ENCODE data around the gene RHOA.
A peak's percentile ranks its signal among the peaks of the same experiment; 100 is the strongest.

RHOA gene

DNA sequence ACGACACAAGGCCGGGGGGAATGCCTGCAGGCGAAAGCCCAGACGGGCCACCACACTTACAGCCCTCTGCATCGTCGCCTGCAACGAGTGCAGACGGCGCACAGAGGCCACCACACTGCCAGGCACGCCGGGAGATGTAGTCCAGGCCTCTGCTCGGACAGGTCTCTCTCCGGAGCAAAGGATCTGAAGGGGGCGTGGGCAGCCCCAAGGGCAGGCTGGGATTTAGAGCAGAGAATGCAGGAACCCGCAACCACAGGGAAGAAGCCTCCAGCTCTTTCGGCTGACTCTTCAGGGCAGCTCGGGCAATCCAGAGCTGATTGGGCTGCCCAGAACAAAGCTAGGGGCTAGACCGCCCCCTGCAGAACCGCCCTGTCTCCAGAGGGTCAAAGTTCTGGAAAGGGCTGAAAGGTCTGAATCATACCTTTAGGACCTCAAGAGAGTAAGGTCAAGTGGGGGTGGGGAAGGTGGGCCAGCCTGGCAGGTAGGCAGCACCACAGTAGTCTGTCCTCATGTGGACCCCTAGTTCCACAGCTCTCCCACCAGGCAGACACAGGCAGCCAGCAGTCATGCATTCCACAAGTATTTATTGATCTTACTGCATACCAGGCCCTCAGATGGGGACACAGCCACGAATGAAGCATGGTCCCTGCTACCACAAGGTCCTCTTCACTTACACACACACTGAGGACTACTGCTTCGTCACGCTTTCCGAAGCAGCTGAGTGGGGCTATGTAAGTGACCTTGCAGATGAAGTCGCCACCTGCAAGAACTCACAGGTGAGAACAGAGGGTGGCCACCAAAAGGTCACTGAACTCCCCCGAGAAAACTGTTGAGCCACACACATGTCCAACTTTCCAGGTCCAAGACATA, 10.8 kb upstream of the RHOA start, which contains the start of gene AMT:
TSS of gene AMT (minus strand) at position 95 of the 870 bp plus-strand sequence. CDS start at position 72, 23 bp downstream.
- Histone ChIP-seq H3K9ac (ENCODE audit: low read length) (no peak within 1 kb of the TSS; the same call in 1 of the 2 replicates), H3K4me1 (ENCODE audit: insufficient read depth, low read length, severe bottlenecking) (peaks cover 10% of the 10 kb centered on the region)

DNA sequence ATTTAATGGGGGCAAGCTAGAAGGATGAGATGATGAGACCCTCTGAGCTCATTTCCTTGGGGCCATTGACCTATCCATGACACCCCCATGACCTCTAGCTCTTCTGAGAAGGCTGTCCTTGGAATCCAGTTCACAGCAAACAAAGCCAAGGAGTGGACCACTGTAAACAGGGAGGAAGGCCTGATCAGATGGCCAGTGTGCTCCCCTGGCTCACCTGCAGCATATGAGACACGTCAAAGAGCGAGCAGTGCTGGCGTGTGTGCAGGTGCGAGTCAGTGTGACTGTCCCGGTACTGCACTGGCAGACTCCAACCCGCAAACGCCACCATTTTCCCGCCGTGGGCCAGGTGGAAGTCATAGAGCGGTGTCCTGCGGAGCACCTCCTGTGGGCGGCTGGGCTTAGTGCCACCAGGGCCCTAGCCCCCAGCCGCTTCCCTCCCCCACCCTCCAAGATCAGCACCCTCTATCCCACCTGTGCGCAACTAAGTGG, 10.2 kb upstream of the RHOA start:
- no peaks in the 10 kb centered on the region for H3K79me2 ChIP-seq (ENCODE audit: insufficient read depth, low read length)
- H3K4me3 ChIP-seq (ENCODE audit: low read depth, low read length, poor library complexity, severe bottlenecking) = no peak overlapping the region
- no peak overlapping the region for H3K27ac ChIP-seq (ENCODE audit: low read depth, low read length, poor library complexity, severe bottlenecking)
- peaks cover 24% of the 10 kb centered on the region for H3K36me3 ChIP-seq (ENCODE audit: insufficient read depth, low read length)
- H3K9me3 ChIP-seq (ENCODE audit: low read length) = no peaks in the 10 kb centered on the region
- peaks cover 10% of the 10 kb centered on the region for H3K4me1 ChIP-seq (ENCODE audit: insufficient read depth, low read length, severe bottlenecking)
- H3K4me2 ChIP-seq (ENCODE audit: low read length) = peak overlapping the region; percentile 17; the same call in 1 of the 2 replicates
- H4K20me1 ChIP-seq (ENCODE audit: insufficient read depth, low read length) = no peaks in the 10 kb centered on the region
- H2AFZ ChIP-seq (ENCODE audit: low read length) = no peak overlapping the region
- no peaks in the 10 kb centered on the region for H3F3A ChIP-seq (ENCODE audit: insufficient read depth, low read length)
- H3K9me2 ChIP-seq (ENCODE audit: low read depth, low read length) = no peaks in the 10 kb centered on the region
- H3K9ac ChIP-seq (ENCODE audit: low read length) = no peak overlapping the region; the same call in 1 of the 2 replicates
- H3K27me3 ChIP-seq (ENCODE audit: insufficient read depth, low read length) = no peaks in the 10 kb centered on the region
- no peak for TF ChIP-seq EZH2 (IDR thresholded peaks at IDR 0.05; ENCODE audit: borderline replicate concordance, low read length)
- TF ChIP-seq, protein P1, sequence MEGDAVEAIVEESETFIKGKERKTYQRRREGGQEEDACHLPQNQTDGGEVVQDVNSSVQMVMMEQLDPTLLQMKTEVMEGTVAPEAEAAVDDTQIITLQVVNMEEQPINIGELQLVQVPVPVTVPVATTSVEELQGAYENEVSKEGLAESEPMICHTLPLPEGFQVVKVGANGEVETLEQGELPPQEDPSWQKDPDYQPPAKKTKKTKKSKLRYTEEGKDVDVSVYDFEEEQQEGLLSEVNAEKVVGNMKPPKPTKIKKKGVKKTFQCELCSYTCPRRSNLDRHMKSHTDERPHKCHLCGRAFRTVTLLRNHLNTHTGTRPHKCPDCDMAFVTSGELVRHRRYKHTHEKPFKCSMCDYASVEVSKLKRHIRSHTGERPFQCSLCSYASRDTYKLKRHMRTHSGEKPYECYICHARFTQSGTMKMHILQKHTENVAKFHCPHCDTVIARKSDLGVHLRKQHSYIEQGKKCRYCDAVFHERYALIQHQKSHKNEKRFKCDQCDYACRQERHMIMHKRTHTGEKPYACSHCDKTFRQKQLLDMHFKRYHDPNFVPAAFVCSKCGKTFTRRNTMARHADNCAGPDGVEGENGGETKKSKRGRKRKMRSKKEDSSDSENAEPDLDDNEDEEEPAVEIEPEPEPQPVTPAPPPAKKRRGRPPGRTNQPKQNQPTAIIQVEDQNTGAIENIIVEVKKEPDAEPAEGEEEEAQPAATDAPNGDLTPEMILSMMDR (IDR thresholded peaks at IDR 0.05; ENCODE audit: low read length) = no peak

More for the DNA sequence above, 10.8 kb upstream of the RHOA start, which contains the start of gene AMT:
- Histone ChIP-seq H3K4me3 (ENCODE audit: low read depth, low read length, poor library complexity, severe bottlenecking) (no peak within 1 kb of the TSS), H3F3A (ENCODE audit: insufficient read depth, low read length) (no peaks in the 10 kb centered on the region), H2AFZ (ENCODE audit: low read length) (no peak within 1 kb of the TSS), H3K27ac (ENCODE audit: low read depth, low read length, poor library complexity, severe bottlenecking) (no peak within 1 kb of the TSS), H3K79me2 (ENCODE audit: insufficient read depth, low read length) (no peaks in the 10 kb centered on the region), H4K20me1 (ENCODE audit: insufficient read depth, low read length) (no peaks in the 10 kb centered on the region), H3K27me3 (ENCODE audit: insufficient read depth, low read length) (no peaks in the 10 kb centered on the region), H3K9me2 (ENCODE audit: low read depth, low read length) (no peaks in the 10 kb centered on the region), H3K9me3 (ENCODE audit: low read length) (no peaks in the 10 kb centered on the region), H3K4me2 (ENCODE audit: low read length) (peak within 1 kb of the TSS; percentile 17; the same call in 1 of the 2 replicates), H3K36me3 (ENCODE audit: insufficient read depth, low read length) (peaks cover 19% of the 10 kb centered on the region)
- no peak for TF ChIP-seq EZH2 (IDR thresholded peaks at IDR 0.05; ENCODE audit: borderline replicate concordance, low read length)

DNA sequence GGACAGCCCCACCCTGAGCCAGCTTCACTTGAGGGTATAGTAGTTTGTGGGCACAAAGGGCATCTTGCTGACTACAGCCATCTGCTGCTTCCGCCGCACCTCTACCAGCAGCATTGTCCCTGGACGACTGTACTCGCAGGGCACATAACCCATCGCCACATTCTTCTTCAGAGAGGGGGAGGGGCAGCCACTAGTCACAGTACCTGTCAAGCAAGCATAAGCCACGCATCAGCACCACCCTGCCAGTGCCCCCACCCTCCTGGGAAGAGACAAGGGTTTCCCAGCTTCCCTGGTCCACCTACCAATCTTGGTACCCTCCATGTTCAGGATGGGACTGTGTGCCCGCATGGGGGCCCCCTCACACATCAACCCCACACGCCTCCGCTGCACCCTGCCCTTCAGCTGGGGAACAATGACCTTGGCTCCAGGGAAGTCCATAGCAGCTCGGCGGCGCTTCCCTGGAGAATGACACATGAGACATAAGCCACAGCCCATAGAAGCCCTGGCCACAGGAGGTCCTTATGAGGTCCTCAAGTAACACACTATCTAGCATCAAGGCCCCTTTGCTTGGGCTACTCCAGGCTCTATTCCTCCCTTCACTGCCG, 5.8 kb upstream of the RHOA start:
- no peak overlapping the region for H3K4me3 ChIP-seq (ENCODE audit: low read depth, low read length, poor library complexity, severe bottlenecking)
- H2AFZ ChIP-seq (ENCODE audit: low read length) = no peak overlapping the region
- no peak overlapping the region for H3K27ac ChIP-seq (ENCODE audit: low read depth, low read length, poor library complexity, severe bottlenecking)
- TF ChIP-seq EZH2 (IDR thresholded peaks at IDR 0.05; ENCODE audit: borderline replicate concordance, low read length) = no peak
- H3K9ac ChIP-seq (ENCODE audit: low read length) = no peak overlapping the region
- no peaks in the 10 kb centered on the region for H3K27me3 ChIP-seq (ENCODE audit: insufficient read depth, low read length)
- H3K4me1 ChIP-seq (ENCODE audit: insufficient read depth, low read length, severe bottlenecking) = peaks cover 39% of the 10 kb centered on the region
- no peaks in the 10 kb centered on the region for H3K9me2 ChIP-seq (ENCODE audit: low read depth, low read length)
- H3K79me2 ChIP-seq (ENCODE audit: insufficient read depth, low read length) = peaks cover 10% of the 10 kb centered on the region
- no peaks in the 10 kb centered on the region for H3F3A ChIP-seq (ENCODE audit: insufficient read depth, low read length)
- H3K9me3 ChIP-seq (ENCODE audit: low read length) = no peaks in the 10 kb centered on the region
- H3K4me2 ChIP-seq (ENCODE audit: low read length) = no peak overlapping the region
- H3K36me3 ChIP-seq (ENCODE audit: insufficient read depth, low read length) = peaks cover 27% of the 10 kb centered on the region; the same call in 1 of the 2 replicates
- H4K20me1 ChIP-seq (ENCODE audit: insufficient read depth, low read length) = no peaks in the 10 kb centered on the region

DNA sequence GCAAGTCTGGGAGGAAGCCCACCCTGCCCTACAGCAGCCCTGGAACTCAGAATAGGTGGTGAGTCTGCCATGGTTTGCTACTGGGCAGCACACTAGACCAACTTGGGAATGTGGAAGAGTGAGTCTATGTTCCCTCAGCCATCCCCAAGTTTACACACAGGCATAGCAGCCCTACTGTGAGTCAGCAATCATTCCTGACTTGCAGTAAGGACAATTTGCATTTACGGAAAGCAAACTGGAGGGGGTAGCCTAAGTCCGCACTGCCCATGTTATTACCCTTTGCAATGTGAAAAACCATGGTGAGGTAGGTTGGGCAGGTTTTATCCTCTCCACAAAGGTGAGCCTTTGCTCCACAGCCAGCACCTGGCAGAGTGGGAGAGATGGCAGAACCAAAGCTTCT, 5.1 kb upstream of the RHOA start:
- Histone ChIP-seq H3K4me1 (ENCODE audit: insufficient read depth, low read length, severe bottlenecking) (peaks cover 32% of the 10 kb centered on the region), H3K79me2 (ENCODE audit: insufficient read depth, low read length) (peaks cover 13% of the 10 kb centered on the region), H3K36me3 (ENCODE audit: insufficient read depth, low read length) (peaks cover 27% of the 10 kb centered on the region; the same call in 1 of the 2 replicates), H3K4me2 (ENCODE audit: low read length) (no peak overlapping the region), H3K9me2 (ENCODE audit: low read depth, low read length) (no peaks in the 10 kb centered on the region), H3K9ac (ENCODE audit: low read length) (no peak overlapping the region), H3K4me3 (ENCODE audit: low read depth, low read length, poor library complexity, severe bottlenecking) (no peak overlapping the region), H2AFZ (ENCODE audit: low read length) (no peak overlapping the region), H3K27ac (ENCODE audit: low read depth, low read length, poor library complexity, severe bottlenecking) (peak overlapping the region; percentile 74), H3K27me3 (ENCODE audit: insufficient read depth, low read length) (no peaks in the 10 kb centered on the region), H3F3A (ENCODE audit: insufficient read depth, low read length) (no peaks in the 10 kb centered on the region), H4K20me1 (ENCODE audit: insufficient read depth, low read length) (no peaks in the 10 kb centered on the region), H3K9me3 (ENCODE audit: low read length) (no peaks in the 10 kb centered on the region)
- TF ChIP-seq, protein P1 (IDR thresholded peaks at IDR 0.05; ENCODE audit: low read length) = no peak
- no peak for TF ChIP-seq EZH2 (IDR thresholded peaks at IDR 0.05; ENCODE audit: borderline replicate concordance, low read length)
